Esophagus squamous epithelium (tissue), 5 donors: ENCODE measurements around the gene CCNK. TPM values are rescaled to one million over a fixed set of nuclear protein-coding genes. Genes with fewer than 3 reads are reported as not detected.

Experiments
- DNase-seq: peaks from one replicate; lab custom pipeline; 2025; lab: John Stamatoyannopoulos, UW
- H3K27ac ChIP-seq, 4 donors: fragments of 200-600 bp; sonication (generic); one replicate each; pipeline ENCODE4 v1.5.1; 2016 to 2019; ENCODE audit warnings: mild to moderate bottlenecking in 1 of 4
- H3K27me3 ChIP-seq, 4 donors: fragments of 200-600 bp; sonication (generic); 1 replicate in 3 of 4; 2 replicates in 1 of 4; pipeline versions ENCODE4 v1.5.1 to v1.6.0; 2017 to 2021; ENCODE audit warnings: antibody characterized with exemption in 1 of 4
- H3K36me3 ChIP-seq, 3 donors: fragments of 200-600 bp; sonication (generic); one replicate each; pipeline ENCODE4 v1.5.1; 2016 to 2019
- H3K4me1 ChIP-seq, 3 donors: fragments of 200-600 bp; sonication (generic); one replicate each; pipeline ENCODE4 v1.5.1; 2017 to 2019
- H3K4me3 ChIP-seq, 4 donors: fragments of 200-600 bp; sonication (generic); 1 replicate in 3 of 4; 2 replicates in 1 of 4; pipeline ENCODE4 v1.5.1; 2016 to 2019; ENCODE audit warnings: mild to moderate bottlenecking in 2 of 4, moderate library complexity in 1 of 4
- H3K9me3 ChIP-seq, 3 donors: fragments of 200-600 bp; sonication (generic); one replicate each; pipeline ENCODE4 v1.5.1; 2016 to 2019
- CTCF ChIP-seq, 6 experiments: fragments of 450-650 bp in 4 of 6; fragments of 200-600 bp in 2 of 6; sonication (generic) in 2 of 6; IDR thresholded peaks; one replicate each; pipeline ENCODE4 v1.5.1; 2016 to 2019; ENCODE audit warnings: antibody characterized with exemption in 6 of 6, mild to moderate bottlenecking in 4 of 6, moderate library complexity in 4 of 6
- POLR2A ChIP-seq, 4 donors: fragments of 450-650 bp; IDR thresholded peaks; one replicate each; pipeline ENCODE4 v1.6.1; 2017; ENCODE audit warnings: antibody characterized with exemption in 4 of 4, mild to moderate bottlenecking in 4 of 4, moderate library complexity in 3 of 4
- WGBS, 2 donors: methylation state at CpG; one replicate each; pipeline ENCODE4 v1.1.5; 2018; 5-methylcytosine and 5-hydroxymethylcytosine counted together
- intact Hi-C: fragments of 100-400 bp; cut with DNase I; formaldehyde crosslinking; loops from one replicate; pipeline ENCODE4 v1.15.0; 2022
- total RNA-seq, 4 donors: library from RNA; depleted of rRNA; stranded (reverse); fragments of >200 nt; gene quantifications; one replicate each; pipeline ENCODE4 v1.1.0, GENCODE V29; 2016
- donor health status: DM: yes; HTN: yes; CAD: no.

CCNK gene
- total RNA-seq, 4 donors from 2014 or later: 13.4 to 39.9 (median 29.5) TPM

- Histone ChIP-seq H3K27me3 (no peaks in the 10 kb centered on the region), H3K36me3 (peaks cover 0 to 69% (median 10%) of the 10 kb centered on the region in 3 donors), H3K27ac (no peak overlapping the region), H3K4me3 (no peak overlapping the region), H3K4me1 (peaks cover 0 to 21% (median 4%) of the 10 kb centered on the region in 3 donors), H3K9me3 (no peaks in the 10 kb centered on the region)
- WGBS, 2 donors: 76 to 85% methylated on average over 3 to 4 of the region's 20 CpGs
- DNase-seq: no peak
- intact Hi-C loops: no loop called here
- TF ChIP-seq POLR2A (IDR thresholded peaks at IDR 0.05) (no peak), CTCF (IDR thresholded peaks at IDR 0.05) (no peak)
Observed at GRCh38 chr14:99514552-99515300, 33.5 kb downstream of the CCNK start.

GRCh38 chr14:99515301-99516155 is 34.3 kb downstream of the CCNK start:
- no peak for DNase-seq
- WGBS, 2 donors: 75% methylated on average over 6 of the region's 27 CpGs; no CpG with 5 or more reads in 1 of the 2 donors
- H3K27me3 ChIP-seq: no peaks in the 10 kb centered on the region
- peaks cover 0 to 69% (median 10%) of the 10 kb centered on the region in 3 donors for H3K36me3 ChIP-seq
- H3K4me3 ChIP-seq: no peak overlapping the region
- H3K27ac ChIP-seq: no peak overlapping the region
- no peak for TF ChIP-seq POLR2A (IDR thresholded peaks at IDR 0.05)
- no peak for TF ChIP-seq CTCF (IDR thresholded peaks at IDR 0.05)
- intact Hi-C loops: no loop called here
- peaks cover 0 to 21% (median 4%) of the 10 kb centered on the region in 3 donors for H3K4me1 ChIP-seq
- H3K9me3 ChIP-seq: no peaks in the 10 kb centered on the region

- DNase-seq: no peak
- H3K4me1 ChIP-seq: peaks cover 0 to 18% (median 4%) of the 10 kb centered on the region in 3 donors
- H3K27ac ChIP-seq: no peak overlapping the region
- no peaks in the 10 kb centered on the region for H3K27me3 ChIP-seq
- WGBS, 2 donors: 26 to 58% methylated on average over 9 to 14 of the region's 24 CpGs
- intact Hi-C loops: no loop called here
- H3K4me3 ChIP-seq: no peak overlapping the region
- no peak for TF ChIP-seq CTCF (IDR thresholded peaks at IDR 0.05)
- no peak for TF ChIP-seq POLR2A (IDR thresholded peaks at IDR 0.05)
- peaks cover 0 to 69% (median 4%) of the 10 kb centered on the region in 3 donors for H3K36me3 ChIP-seq
- no peaks in the 10 kb centered on the region for H3K9me3 ChIP-seq
Observed at GRCh38 chr14:99516156-99516870, 35.1 kb downstream of the CCNK start.

GRCh38 chr14:99516871-99517642 is 35.8 kb downstream of the CCNK start:
- Histone ChIP-seq H3K36me3 (peaks cover 0 to 69% (median 4%) of the 10 kb centered on the region in 3 donors), H3K27ac (no peak overlapping the region), H3K27me3 (no peaks in the 10 kb centered on the region), H3K4me3 (no peak overlapping the region), H3K4me1 (peaks cover 0 to 13% (median 4%) of the 10 kb centered on the region in 3 donors), H3K9me3 (no peaks in the 10 kb centered on the region)
- TF ChIP-seq POLR2A (IDR thresholded peaks at IDR 0.05): no peak
- no peak for TF ChIP-seq CTCF (IDR thresholded peaks at IDR 0.05)
- DNase-seq: no peak
- 60 to 91% methylated on average over 2 to 4 of the region's 14 CpGs for WGBS, 2 donors
- intact Hi-C loops: no loop called here
